ENCODE data around the gene FAM107B. TPM values are rescaled to one million over a fixed set of nuclear protein-coding genes. Genes with fewer than 3 reads are reported as not detected.

Gene FAM107B
- total RNA-seq, 6 experiments from 2014 or later: 58.6 to 116 (median 68.7) TPM

GRCh38 chr10:14625765-14626525 lies 148.8 kb downstream of the FAM107B start:
- no peak overlapping the region for H3K27ac ChIP-seq
- DNase-seq (no peak), ATAC-seq (no peak)

GRCh38 chr10:14625192-14625631 lies 149.5 kb downstream of the FAM107B start:
- Histone ChIP-seq H3K27ac (no peak overlapping the region), H3K4me3 (no peak overlapping the region), H3K4me1 (no peaks in the 10 kb centered on the region), H3K36me3 (no peaks in the 10 kb centered on the region), H3K27me3 (no peaks in the 10 kb centered on the region), H3K9me3 (no peaks in the 10 kb centered on the region)
- no peak for ATAC-seq
- TF ChIP-seq POLR2A (IDR thresholded peaks at IDR 0.05) (no peak), CTCF (IDR thresholded peaks at IDR 0.05) (no peak)
- 86% methylated on average over 5 of the region's 7 CpGs for WGBS (ENCODE audit: insufficient coverage, low coverage, low lambda C conversion rate, missing lambda C conversion rate)
- no peak for DNase-seq
- intact Hi-C loops (cut with DNase I): no loop called here

More at GRCh38 chr10:14625765-14626525, 148.8 kb downstream of the FAM107B start:
- no peak for TF ChIP-seq CTCF (IDR thresholded peaks at IDR 0.05)
- TF ChIP-seq POLR2A (IDR thresholded peaks at IDR 0.05): no peak
- Histone ChIP-seq H3K27me3 (no peaks in the 10 kb centered on the region), H3K36me3 (no peaks in the 10 kb centered on the region), H3K4me3 (no peak overlapping the region), H3K4me1 (no peaks in the 10 kb centered on the region), H3K9me3 (no peaks in the 10 kb centered on the region)
- intact Hi-C loops (cut with DNase I): no loop called here
- 69% methylated on average over 8 of the region's 10 CpGs for WGBS (ENCODE audit: insufficient coverage, low coverage, low lambda C conversion rate, missing lambda C conversion rate)

- no peak for DNase-seq
- H3K4me1 ChIP-seq: no peaks in the 10 kb centered on the region
- 84% methylated on average over 7 of the region's 8 CpGs for WGBS (ENCODE audit: insufficient coverage, low coverage, low lambda C conversion rate, missing lambda C conversion rate)
- ATAC-seq: no peak
- H3K4me3 ChIP-seq: no peak overlapping the region
- H3K36me3 ChIP-seq: no peaks in the 10 kb centered on the region
- H3K9me3 ChIP-seq: no peaks in the 10 kb centered on the region
- H3K27me3 ChIP-seq: no peaks in the 10 kb centered on the region
- no peak overlapping the region for H3K27ac ChIP-seq
- intact Hi-C loops (cut with DNase I): no loop called here
- no peak for TF ChIP-seq CTCF (IDR thresholded peaks at IDR 0.05)
- no peak for TF ChIP-seq POLR2A (IDR thresholded peaks at IDR 0.05)
Measured at GRCh38 chr10:14624600-14624999, 150.1 kb downstream of the FAM107B start.

GRCh38 chr10:14623931-14624330 lies 150.8 kb downstream of the FAM107B start:
- Histone ChIP-seq H3K4me1 (no peaks in the 10 kb centered on the region), H3K36me3 (no peaks in the 10 kb centered on the region), H3K4me3 (no peak overlapping the region), H3K9me3 (no peaks in the 10 kb centered on the region), H3K27ac (no peak overlapping the region), H3K27me3 (no peaks in the 10 kb centered on the region)
- ATAC-seq: no peak
- intact Hi-C loops (cut with DNase I): no loop called here
- no peak for DNase-seq
- WGBS (ENCODE audit: insufficient coverage, low coverage, low lambda C conversion rate, missing lambda C conversion rate): 72% methylated on average over 3 of the region's 3 CpGs
- no peak for TF ChIP-seq POLR2A (IDR thresholded peaks at IDR 0.05)
- no peak for TF ChIP-seq CTCF (IDR thresholded peaks at IDR 0.05)

Data from right lobe of liver (tissue), 6 donors.